WERI-Rb-1 (cell line): Measurements from ENCODE around the gene PRUNE2.

Experiments
- DNase-seq: peaks from one replicate; pipeline ENCODE4 v3.0.0-alpha.2; 2020
- H3K27ac ChIP-seq: fragments of 250-450 bp; sonication (Bioruptor Pico); 2 replicates; pipeline ENCODE4 v1.5.1; 2020; ENCODE audit warnings: mild to moderate bottlenecking, moderate library complexity
- H3K27me3 ChIP-seq: fragments of 250-450 bp; sonication (Bioruptor Pico); 2 replicates; pipeline ENCODE4 v1.5.1; 2021; ENCODE audit warnings: mild to moderate bottlenecking, low read depth, moderate library complexity; ENCODE audit not compliant: insufficient read depth, severe bottlenecking
- H3K36me3 ChIP-seq: fragments of 250-450 bp; sonication (Bioruptor Pico); 2 replicates; pipeline ENCODE4 v1.5.1; 2020; ENCODE audit warnings: mild to moderate bottlenecking, moderate library complexity
- H3K4me3 ChIP-seq: 2 replicates; pipeline ENCODE4 v1.5.1; 2011; ENCODE audit warnings: low read depth, mild to moderate bottlenecking, control low read depth, low read length
- H3K9me3 ChIP-seq: fragments of 250-450 bp; sonication (Bioruptor Pico); 2 replicates; pipeline ENCODE4 v1.5.1; 2021; ENCODE audit warnings: mild to moderate bottlenecking, moderate library complexity; ENCODE audit not compliant: severe bottlenecking
- CTCF ChIP-seq: IDR thresholded peaks from 2 replicates; pipeline ENCODE4 v1.5.1; 2011; ENCODE audit warnings: low read depth, mild to moderate bottlenecking, control low read depth, inconsistent platforms, low read length

PRUNE2 gene

GRCh38 chr9:76629205-76629990 is 276.5 kb downstream of the PRUNE2 start:
- H3K36me3 ChIP-seq, result no peaks in the 10 kb centered on the region
- no peaks in the 10 kb centered on the region for H3K9me3 ChIP-seq
- no peaks in the 10 kb centered on the region for H3K27me3 ChIP-seq
- no peak overlapping the region for H3K27ac ChIP-seq
- TF ChIP-seq CTCF, result no peak
- DNase-seq, result no peak
- H3K4me3 ChIP-seq, result no peak overlapping the region

GRCh38 chr9:76628155-76628554 is 277.8 kb downstream of the PRUNE2 start:
- no peaks in the 10 kb centered on the region for H3K27me3 ChIP-seq
- H3K27ac ChIP-seq, result no peak overlapping the region
- no peak for TF ChIP-seq CTCF
- no peak overlapping the region for H3K4me3 ChIP-seq
- H3K9me3 ChIP-seq, result no peaks in the 10 kb centered on the region
- no peaks in the 10 kb centered on the region for H3K36me3 ChIP-seq
- no peak for DNase-seq

- H3K4me3 ChIP-seq, result no peak overlapping the region
- H3K9me3 ChIP-seq, result no peaks in the 10 kb centered on the region
- no peak for TF ChIP-seq CTCF
- H3K36me3 ChIP-seq, result no peaks in the 10 kb centered on the region
- H3K27me3 ChIP-seq, result no peaks in the 10 kb centered on the region
- DNase-seq, result no peak
- H3K27ac ChIP-seq, result no peak overlapping the region
Measured at GRCh38 chr9:76626980-76627379, 278.9 kb downstream of the PRUNE2 start.

- no peak for DNase-seq
- TF ChIP-seq CTCF, result no peak
- no peak overlapping the region for H3K4me3 ChIP-seq
- H3K27ac ChIP-seq, result no peak overlapping the region
- no peaks in the 10 kb centered on the region for H3K36me3 ChIP-seq
- H3K27me3 ChIP-seq, result no peaks in the 10 kb centered on the region
- no peaks in the 10 kb centered on the region for H3K9me3 ChIP-seq
Measured at GRCh38 chr9:76626141-76626540, 279.8 kb downstream of the PRUNE2 start.

- no peak for DNase-seq
- Histone ChIP-seq H3K27ac (no peak overlapping the region), H3K9me3 (no peaks in the 10 kb centered on the region), H3K27me3 (no peaks in the 10 kb centered on the region), H3K36me3 (no peaks in the 10 kb centered on the region), H3K4me3 (no peak overlapping the region)
- no peak for TF ChIP-seq CTCF
Measured at GRCh38 chr9:76624391-76625048, 281.4 kb downstream of the PRUNE2 start.

- Histone ChIP-seq H3K27me3 (no peaks in the 10 kb centered on the region), H3K9me3 (no peaks in the 10 kb centered on the region)
- no peak for DNase-seq
Measured at GRCh38 chr9:76620996-76621395, 284.9 kb downstream of the PRUNE2 start.

More at GRCh38 chr9:76620996-76621395, 284.9 kb downstream of the PRUNE2 start:
- no peak for TF ChIP-seq CTCF
- H3K27ac ChIP-seq, result no peak overlapping the region
- no peak overlapping the region for H3K4me3 ChIP-seq
- H3K36me3 ChIP-seq, result no peaks in the 10 kb centered on the region
